ENCODE results near the gene AK3. TPM values are rescaled to one million over a fixed set of nuclear protein-coding genes. Genes with fewer than 3 reads are reported as not detected.

AK3 gene
- total and polyA plus RNA-seq, 10 of the 15 experiments (the other 5 are each of a cell fraction or from before 2014, with no cell fraction given): 14.2 to 86.6 (median 43.9) TPM

DNA sequence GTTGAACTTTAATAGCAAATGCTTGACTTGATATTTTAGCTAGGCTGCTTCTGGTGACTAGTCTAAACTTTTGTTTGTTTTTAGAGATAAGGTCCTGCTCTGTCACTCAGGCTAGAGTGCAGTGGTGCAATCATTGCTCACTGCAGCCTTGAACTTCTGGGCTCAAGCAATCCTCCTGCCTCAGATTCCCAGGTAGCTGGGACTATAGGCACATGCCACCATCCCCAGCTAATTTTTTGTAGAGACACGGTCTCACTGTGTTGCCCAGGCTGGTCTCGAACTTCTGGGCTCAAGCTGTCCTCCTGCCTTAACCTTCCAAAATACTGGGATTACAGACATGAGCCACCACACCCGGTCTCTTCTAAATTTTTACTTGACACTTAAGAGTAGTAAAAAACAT lies 40.9 kb downstream of the AK3 start (continued):
- TF ChIP-seq GABPA (IDR thresholded peaks at IDR 0.05; ENCODE audit: low read depth) (no peak), RELA (IDR thresholded peaks at IDR 0.05; ENCODE audit: borderline replicate concordance, partially characterized antibody) (no peak), HCFC1 (IDR thresholded peaks at IDR 0.05; ENCODE audit: low read length) (no peak), SMAD5 (IDR thresholded peaks at IDR 0.05; ENCODE audit: low read depth) (no peak), SREBF1 (IDR thresholded peaks at IDR 0.05; ENCODE audit: low read length) (no peak)

DNA sequence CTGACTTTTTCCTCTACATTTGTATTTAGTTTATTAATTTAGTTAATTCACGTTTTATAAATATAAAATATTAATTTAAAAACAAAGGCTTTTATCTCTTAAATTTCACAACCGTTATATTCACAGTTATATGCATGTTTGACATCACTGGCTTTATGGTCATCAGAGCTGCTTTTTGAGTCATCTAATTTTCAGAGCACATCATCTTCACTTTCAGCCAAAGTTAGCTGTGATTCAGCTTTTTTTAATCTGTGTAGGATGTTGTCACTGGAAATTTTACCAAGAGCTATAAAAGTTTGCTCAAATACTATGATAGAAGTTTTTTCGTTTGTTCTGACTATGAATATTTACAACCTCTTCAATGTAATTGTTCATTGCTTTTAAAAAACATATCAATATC lies 49.2 kb downstream of the AK3 start:
- intact Hi-C loops (cut with micrococcal nuclease; ENCODE audit: unreplicated experiment): no loop called here

More for the DNA sequence above, 49.2 kb downstream of the AK3 start:
- H3K4me2 ChIP-seq (ENCODE audit: control insufficient read depth, insufficient read depth): no peak overlapping the region
- TF ChIP-seq, protein P1, sequence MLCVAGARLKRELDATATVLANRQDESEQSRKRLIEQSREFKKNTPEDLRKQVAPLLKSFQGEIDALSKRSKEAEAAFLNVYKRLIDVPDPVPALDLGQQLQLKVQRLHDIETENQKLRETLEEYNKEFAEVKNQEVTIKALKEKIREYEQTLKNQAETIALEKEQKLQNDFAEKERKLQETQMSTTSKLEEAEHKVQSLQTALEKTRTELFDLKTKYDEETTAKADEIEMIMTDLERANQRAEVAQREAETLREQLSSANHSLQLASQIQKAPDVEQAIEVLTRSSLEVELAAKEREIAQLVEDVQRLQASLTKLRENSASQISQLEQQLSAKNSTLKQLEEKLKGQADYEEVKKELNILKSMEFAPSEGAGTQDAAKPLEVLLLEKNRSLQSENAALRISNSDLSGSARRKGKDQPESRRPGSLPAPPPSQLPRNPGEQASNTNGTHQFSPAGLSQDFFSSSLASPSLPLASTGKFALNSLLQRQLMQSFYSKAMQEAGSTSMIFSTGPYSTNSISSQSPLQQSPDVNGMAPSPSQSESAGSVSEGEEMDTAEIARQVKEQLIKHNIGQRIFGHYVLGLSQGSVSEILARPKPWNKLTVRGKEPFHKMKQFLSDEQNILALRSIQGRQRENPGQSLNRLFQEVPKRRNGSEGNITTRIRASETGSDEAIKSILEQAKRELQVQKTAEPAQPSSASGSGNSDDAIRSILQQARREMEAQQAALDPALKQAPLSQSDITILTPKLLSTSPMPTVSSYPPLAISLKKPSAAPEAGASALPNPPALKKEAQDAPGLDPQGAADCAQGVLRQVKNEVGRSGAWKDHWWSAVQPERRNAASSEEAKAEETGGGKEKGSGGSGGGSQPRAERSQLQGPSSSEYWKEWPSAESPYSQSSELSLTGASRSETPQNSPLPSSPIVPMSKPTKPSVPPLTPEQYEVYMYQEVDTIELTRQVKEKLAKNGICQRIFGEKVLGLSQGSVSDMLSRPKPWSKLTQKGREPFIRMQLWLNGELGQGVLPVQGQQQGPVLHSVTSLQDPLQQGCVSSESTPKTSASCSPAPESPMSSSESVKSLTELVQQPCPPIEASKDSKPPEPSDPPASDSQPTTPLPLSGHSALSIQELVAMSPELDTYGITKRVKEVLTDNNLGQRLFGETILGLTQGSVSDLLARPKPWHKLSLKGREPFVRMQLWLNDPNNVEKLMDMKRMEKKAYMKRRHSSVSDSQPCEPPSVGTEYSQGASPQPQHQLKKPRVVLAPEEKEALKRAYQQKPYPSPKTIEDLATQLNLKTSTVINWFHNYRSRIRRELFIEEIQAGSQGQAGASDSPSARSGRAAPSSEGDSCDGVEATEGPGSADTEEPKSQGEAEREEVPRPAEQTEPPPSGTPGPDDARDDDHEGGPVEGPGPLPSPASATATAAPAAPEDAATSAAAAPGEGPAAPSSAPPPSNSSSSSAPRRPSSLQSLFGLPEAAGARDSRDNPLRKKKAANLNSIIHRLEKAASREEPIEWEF (IDR thresholded peaks at IDR 0.05; ENCODE audit: insufficient replicate concordance, low read depth, low read length): no peak
- TF ChIP-seq SRF (IDR thresholded peaks at IDR 0.05; ENCODE audit: low read depth in 2 of 2, low read length in 2 of 2): no peak
- TF ChIP-seq CREB1 (IDR thresholded peaks at IDR 0.05; ENCODE audit: low read depth): peak; percentile 60; the same call in 1 of the 2 replicates
- TF ChIP-seq IKZF1 (conservative IDR thresholded peaks at IDR 0.05): no peak
- peak; percentile 28; the same call in 1 of the 2 replicates for TF ChIP-seq CREM (IDR thresholded peaks at IDR 0.05; ENCODE audit: low read depth)
- TF ChIP-seq JUNB (IDR thresholded peaks at IDR 0.05): 0 out of 2 replicates have a peak, but pooled peaks have one; percentile 9
- no peaks in the 10 kb centered on the region; the same call in none of the 2 replicates for H3K79me2 ChIP-seq (ENCODE audit: control insufficient read depth, insufficient read depth, low read length)
- in situ Hi-C loops (cut with MboI): no loop called here
- no peaks in the 10 kb centered on the region for H3K9me3 ChIP-seq (replicated peaks; ENCODE audit: control insufficient read depth, insufficient read depth, low read length)
- no peak overlapping the region for H3K4me3 ChIP-seq
- DNase-seq (ENCODE audit: low read depth, low spot score) (no peak), FAIRE-seq (no peak), ATAC-seq (no peak)
- H3K27me3 ChIP-seq (replicated peaks in 1 of 2; ENCODE audit: control insufficient read depth in 2 of 2, insufficient read depth in 2 of 2, low read length in 1 of 2): no peaks in the 10 kb centered on the region
- peaks cover 0 to 11% of the 10 kb centered on the region in 2 experiments; a peak in 2 of 4 replicates for H3K36me3 ChIP-seq (ENCODE audit: control insufficient read depth in 2 of 2, insufficient read depth in 2 of 2, low read length in 1 of 2)
- ChIA-PET CTCF (interaction anchor here (1.1 to 1.2 kb wide), 2 partner anchors 25 to 28 kb away, joined by 3 to 4 read pairs; no protein-coding TSS in a partner anchor), RAD21 (ENCODE audit: unreplicated experiment) (interaction anchor here (0.7 to 0.8 kb wide), 2 partner anchors 10 to 43 kb away, joined by 3 read pairs; no protein-coding TSS in a partner anchor), SMC1A (ENCODE audit: uncharacterized antibody, unreplicated experiment) (interaction anchor here (0.5 to 1.0 kb wide), 4 partner anchors 30 to 1614 kb away, joined by 3 to 4 read pairs (median 4); partner anchors contain the start of gene PLPP6), POLR2A (interaction anchor here (0.7 to 0.9 kb wide), 2 partner anchors 932 to 1145 kb away, joined by 3 read pairs; no protein-coding TSS in a partner anchor)
- no peak overlapping the region for H3K27ac ChIP-seq (ENCODE audit: control insufficient read depth, insufficient read depth)
- no peak overlapping the region for H3K9ac ChIP-seq (ENCODE audit: control insufficient read depth, insufficient read depth, low read length)
- H2AFZ ChIP-seq (ENCODE audit: control insufficient read depth, low read depth, low read length): no peak overlapping the region
- H3K4me1 ChIP-seq (ENCODE audit: control insufficient read depth, insufficient read depth, low read length): peaks cover 12% of the 10 kb centered on the region
- no TSS peak for BruUV-seq (replicated peaks)
- H4K20me1 ChIP-seq (ENCODE audit: control insufficient read depth, insufficient read depth): no peaks in the 10 kb centered on the region
- WGBS (ENCODE audit: insufficient coverage, insufficient replicate concordance, low lambda C conversion rate, missing lambda C conversion rate): 58% methylated on average over 3 of the region's 3 CpGs
